Heart left ventricle (tissue), 13 donors: ENCODE data around the gene DUOXA1.

Source experiments
- POLR2A ChIP-seq, 2 donors: fragments of 450-650 bp; IDR thresholded peaks; one replicate each; pipeline ENCODE4 v1.6.1; 2017; ENCODE audit warnings: antibody characterized with exemption in 2 of 2, mild to moderate bottlenecking in 2 of 2, moderate library complexity in 2 of 2
- TF ChIP-seq, protein P1 (sequence below), 12 donors: fragments of 200-600 bp; sonication (generic) in 4 of 12; IDR thresholded peaks; one replicate each; pipeline versions ENCODE4 v1.5.0 to v1.8.0; 2018 to 2022; ENCODE audit warnings: antibody characterized with exemption in 12 of 12, mild to moderate bottlenecking in 5 of 12
- donor health status: ischemic (EF 13 %, LVEDD 7.1; RV severe dilation, severe dysfunction).
- donor health status: DM: no; HTN: yes; CAD: no.
- donor health status: DM: no; HTN: no; CAD: no.
- donor health status: ischemic (EF 25% LVEDD 6.9; RV normal size, moderate dysfunction).
- donor health status: ischemic (EF 25% LVEDD 5.7; RV mildly dilated, moderate dysfunction).
- donor health status: ischemic (EF 35%, LVEDD 5.7; RV mildly dilated, moderate dysfunction).
- donor health status: nonischemic (EF 11% LVEDD 7.7; RV severe dilation, severe dysfunction).
- donor health status: DM: yes; HTN: yes; CAD: no.
- donor health status: PGD.
- donor health status: ischemic (EF 29% LVEDD 5.4; RV normal size, mild dysfunction).
- donor health status: nonischemic (EF 23%, LVEDD 6.1; RV moderate dilation, normal function).

- TF ChIP-seq, protein P1, sequence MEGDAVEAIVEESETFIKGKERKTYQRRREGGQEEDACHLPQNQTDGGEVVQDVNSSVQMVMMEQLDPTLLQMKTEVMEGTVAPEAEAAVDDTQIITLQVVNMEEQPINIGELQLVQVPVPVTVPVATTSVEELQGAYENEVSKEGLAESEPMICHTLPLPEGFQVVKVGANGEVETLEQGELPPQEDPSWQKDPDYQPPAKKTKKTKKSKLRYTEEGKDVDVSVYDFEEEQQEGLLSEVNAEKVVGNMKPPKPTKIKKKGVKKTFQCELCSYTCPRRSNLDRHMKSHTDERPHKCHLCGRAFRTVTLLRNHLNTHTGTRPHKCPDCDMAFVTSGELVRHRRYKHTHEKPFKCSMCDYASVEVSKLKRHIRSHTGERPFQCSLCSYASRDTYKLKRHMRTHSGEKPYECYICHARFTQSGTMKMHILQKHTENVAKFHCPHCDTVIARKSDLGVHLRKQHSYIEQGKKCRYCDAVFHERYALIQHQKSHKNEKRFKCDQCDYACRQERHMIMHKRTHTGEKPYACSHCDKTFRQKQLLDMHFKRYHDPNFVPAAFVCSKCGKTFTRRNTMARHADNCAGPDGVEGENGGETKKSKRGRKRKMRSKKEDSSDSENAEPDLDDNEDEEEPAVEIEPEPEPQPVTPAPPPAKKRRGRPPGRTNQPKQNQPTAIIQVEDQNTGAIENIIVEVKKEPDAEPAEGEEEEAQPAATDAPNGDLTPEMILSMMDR (IDR thresholded peaks at IDR 0.05) = no peak
- no peak for TF ChIP-seq POLR2A (IDR thresholded peaks at IDR 0.05)
These were observed 11.7 kb upstream of the DUOXA1 start for GRCh38 chr15:45141386-45141785.
